HL-60 (cell line): ENCODE results near the gene DCDC1.

Experiments used
- DNase-seq, 2 experiments: peaks; one replicate each; pipeline ENCODE4 v3.0.0-alpha.2; 2010 to 2020; ENCODE audit warnings: low read depth in 1 of 2, low spot score in 1 of 2
- H3K27ac ChIP-seq: fragments of 250-450 bp; sonication (Bioruptor Pico); replicated peaks from 2 replicates; pipeline ENCODE4 v1.5.1; 2020; ENCODE audit warnings: mild to moderate bottlenecking, moderate library complexity
- H3K27me3 ChIP-seq: fragments of 250-450 bp; sonication (Bioruptor Pico); 2 replicates; pipeline ENCODE4 v1.5.1; 2021; ENCODE audit warnings: mild to moderate bottlenecking, moderate library complexity; ENCODE audit not compliant: insufficient read depth, poor library complexity, severe bottlenecking
- H3K4me3 ChIP-seq: replicated peaks from 2 replicates; pipeline ENCODE4 v1.5.1; 2011; ENCODE audit warnings: mild to moderate bottlenecking, control low read depth, low read length; ENCODE audit not compliant: insufficient read depth
- CTCF ChIP-seq: IDR thresholded peaks from one replicate; pipeline ENCODE4 v1.5.1; 2011; ENCODE audit warnings: low read length, control low read depth, inconsistent platforms; ENCODE audit not compliant: insufficient read depth
- GABPA ChIP-seq: IDR thresholded peaks from 2 replicates; pipeline ENCODE4 v1.6.1; 2012; ENCODE audit warnings: low read depth
- POLR2AphosphoS5 ChIP-seq: IDR thresholded peaks from 2 replicates; pipeline ENCODE4 v1.6.1; 2012; ENCODE audit warnings: low read depth
- REST ChIP-seq: IDR thresholded peaks from 2 replicates; pipeline ENCODE4 v1.6.1; 2012; ENCODE audit warnings: low read depth; ENCODE audit not compliant: insufficient replicate concordance
- SPI1 ChIP-seq: IDR thresholded peaks from 2 replicates; pipeline ENCODE4 v1.6.1; 2012; ENCODE audit warnings: low read depth, mild to moderate bottlenecking, borderline replicate concordance
- long read RNA-seq: library from polyadenylated mRNA; unstranded; transcript quantifications from one replicate; pipeline ENCODE4 v2.0.0, GENCODE V29; 2020

DCDC1 gene
- long read RNA-seq: 0 reads

GRCh38 chr11:31369348-31370329, at the start of gene DCDC1, which contains the start of gene DNAJC24:
TSS of gene DCDC1 (minus strand) at chr11:31369739. CDS start at chr11:31328280, 41,459 bp downstream.
TSS of gene DNAJC24 (plus strand) at chr11:31369860. CDS start at chr11:31370749, 889 bp downstream.
- no peaks in the 10 kb centered on the region for H3K27me3 ChIP-seq
- H3K27ac ChIP-seq: peak within 1 kb of the TSS; percentile 58
- no peak for TF ChIP-seq CTCF
- TF ChIP-seq REST: peak; percentile 36
- peak; percentile 86 for TF ChIP-seq POLR2AphosphoS5
- peak; percentile 99 for TF ChIP-seq GABPA
- peak; percentile 70 to 95 for DNase-seq
- H3K4me3 ChIP-seq: peak within 1 kb of the TSS; percentile 74

GRCh38 chr11:31419138-31419537, 49.6 kb upstream of the DCDC1 start:
- H3K27ac ChIP-seq: no peak overlapping the region
- no peaks in the 10 kb centered on the region for H3K27me3 ChIP-seq
- no peak overlapping the region for H3K4me3 ChIP-seq
- no peak for TF ChIP-seq GABPA
- no peak for TF ChIP-seq REST
- no peak for TF ChIP-seq CTCF
- TF ChIP-seq SPI1: no peak
- TF ChIP-seq POLR2AphosphoS5: no peak
- no peak for DNase-seq

GRCh38 chr11:31417816-31418215, 48.3 kb upstream of the DCDC1 start:
- Histone ChIP-seq H3K27me3 (no peaks in the 10 kb centered on the region), H3K4me3 (no peak overlapping the region), H3K27ac (no peak overlapping the region)
- no peak for DNase-seq
- no peak for TF ChIP-seq REST
- TF ChIP-seq SPI1: no peak
- no peak for TF ChIP-seq POLR2AphosphoS5
- TF ChIP-seq CTCF: no peak
- TF ChIP-seq GABPA: no peak
